ENCODE results near the gene ATP2B3. TPM values are rescaled to one million over a fixed set of nuclear protein-coding genes. Genes with fewer than 3 reads are reported as not detected.

Gene ATP2B3
- total and polyA plus RNA-seq, 2 of the 4 experiments (the other 2 are of a cell fraction) = under 0.01 to 0.03 TPM

- in situ Hi-C loops (cut with MboI; ENCODE audit: low sequenced_read_pairs) = no loop called here
- H3K4ac ChIP-seq (ENCODE audit: low read depth, low read length) = no peak overlapping the region
- no peak overlapping the region for H2AK9ac ChIP-seq (replicated peaks; ENCODE audit: low read depth, low read length, poor library complexity)
- no peaks in the 10 kb centered on the region for H3K4me1 ChIP-seq (ENCODE audit: control insufficient read depth, insufficient read depth, low read length)
- no peak overlapping the region for H3K9ac ChIP-seq (ENCODE audit: low read depth, low read length)
- H3K9me1 ChIP-seq (ENCODE audit: insufficient read depth, low read length) = no peaks in the 10 kb centered on the region
- H3K9me3 ChIP-seq (ENCODE audit: control insufficient read depth, insufficient read depth, low read length) = 0 out of 2 replicates have a peak, but pooled peaks cover under 1% of the 10 kb centered on the region
- no peak overlapping the region for H3K23ac ChIP-seq (ENCODE audit: low read depth, low read length)
- no peak overlapping the region for H2BK20ac ChIP-seq (ENCODE audit: low read depth, low read length)
- no peaks in the 10 kb centered on the region for H3K27me3 ChIP-seq (ENCODE audit: control insufficient read depth, insufficient read depth, low read length)
- no peak overlapping the region for H3K18ac ChIP-seq (ENCODE audit: low read depth, low read length)
- BruUV-seq (replicated peaks) = no TSS peak
- H4K20me1 ChIP-seq (ENCODE audit: insufficient read depth, low read length) = peaks cover 8% of the 10 kb centered on the region; the same call in 1 of the 2 replicates
- ATAC-seq (ENCODE audit: low read depth) = no peak
- H4K91ac ChIP-seq (ENCODE audit: insufficient read depth, low read depth, low read length) = no peak overlapping the region
- no peak overlapping the region for H2BK120ac ChIP-seq (ENCODE audit: low read depth, low read length)
- H4K8ac ChIP-seq (ENCODE audit: low read depth in 2 of 2, low read length in 2 of 2) = no peak overlapping the region
- 83% methylated on average over 19 of the region's 30 CpGs; no CpG with 5 or more reads in 1 of the 2 experiments for WGBS, 2 experiments (ENCODE audit: extremely low coverage in 2 of 2, insufficient read length in 1 of 2)
- H4K5ac ChIP-seq (ENCODE audit: low read depth, low read length) = no peak overlapping the region
- H2BK15ac ChIP-seq (ENCODE audit: low read depth, low read length) = no peak overlapping the region
- no peak overlapping the region for H3K4me2 ChIP-seq (ENCODE audit: low read depth, low read length)
- POLR2A ChIA-PET (ENCODE audit: unreplicated experiment) = interaction anchor here (0.5 kb wide), 1 partner anchor 787 kb away, joined by 3 read pairs; the partner anchor contains the start of gene EMD
- TF ChIP-seq ELK1 (IDR thresholded peaks at IDR 0.05; ENCODE audit: borderline replicate concordance, low read depth, low read length) (no peak), MAZ (IDR thresholded peaks at IDR 0.05; ENCODE audit: borderline replicate concordance, low read depth, low read length) (no peak), SMC3 (IDR thresholded peaks at IDR 0.05; ENCODE audit: low read depth, low read length) (no peak), MAFK (IDR thresholded peaks at IDR 0.05; ENCODE audit: low read depth, low read length) (no peak), POLR2A (IDR thresholded peaks at IDR 0.05; ENCODE audit: low read depth, low read length) (no peak)
- H3K14ac ChIP-seq (replicated peaks; ENCODE audit: low read depth, low read length) = no peak overlapping the region
- no peak for DNase-seq
- no peak overlapping the region for H3K56ac ChIP-seq (ENCODE audit: extremely low read depth, insufficient read depth, low read length)
- H3K4me3 ChIP-seq (ENCODE audit: insufficient read depth, low read depth, low read length) = no peak overlapping the region
- H3K36me3 ChIP-seq (ENCODE audit: control insufficient read depth, insufficient read depth, low read length) = peaks cover 25% of the 10 kb centered on the region
- intact Hi-C loops (cut with micrococcal nuclease) = no loop called here
- H3K27ac ChIP-seq (ENCODE audit: insufficient read depth, low read length) = no peak overlapping the region
- dilution Hi-C loops (cut with HindIII; ENCODE audit: low sequenced_read_pairs, unreplicated experiment) = no loop called here
- no peak overlapping the region for H2AFZ ChIP-seq (replicated peaks; ENCODE audit: low read length, poor library complexity)
- H2AK5ac ChIP-seq (ENCODE audit: low read depth, low read length) = no peak overlapping the region
- no peak overlapping the region for H2BK5ac ChIP-seq (ENCODE audit: low read depth, low read length, poor library complexity, severe bottlenecking)
- CTCF ChIA-PET = no interaction called here
- H3K79me1 ChIP-seq (ENCODE audit: low read depth in 1 of 2, low read length in 2 of 2) = peaks cover 0 to 11% of the 10 kb centered on the region in 2 experiments; a peak in 2 of 4 replicates
These were observed 74.8 kb downstream of the ATP2B3 start for GRCh38 chrX:153592091-153592833.
